GM19240 (cell line): Measurements from ENCODE around the gene B4GALNT3.

Experiments
- DNase-seq: peaks from one replicate; pipeline ENCODE4 v3.0.0; 2011; ENCODE audit warnings: low spot score; ENCODE audit not compliant: insufficient read length

B4GALNT3 gene

GRCh38 chr12:558580-558979 lies 98.8 kb downstream of the B4GALNT3 start:
- no peak for DNase-seq

- no peak for DNase-seq
Measured at GRCh38 chr12:559208-559905, 99.6 kb downstream of the B4GALNT3 start.

- no peak for DNase-seq
Measured at GRCh38 chr12:559906-560455, 100.2 kb downstream of the B4GALNT3 start.

GRCh38 chr12:560691-561390 lies 101.1 kb downstream of the B4GALNT3 start:
- DNase-seq, result no peak

- DNase-seq, result no peak
Measured at GRCh38 chr12:561391-561705, 101.6 kb downstream of the B4GALNT3 start.

GRCh38 chr12:561908-562593 lies 102.3 kb downstream of the B4GALNT3 start:
- DNase-seq, result no peak

DNA sequence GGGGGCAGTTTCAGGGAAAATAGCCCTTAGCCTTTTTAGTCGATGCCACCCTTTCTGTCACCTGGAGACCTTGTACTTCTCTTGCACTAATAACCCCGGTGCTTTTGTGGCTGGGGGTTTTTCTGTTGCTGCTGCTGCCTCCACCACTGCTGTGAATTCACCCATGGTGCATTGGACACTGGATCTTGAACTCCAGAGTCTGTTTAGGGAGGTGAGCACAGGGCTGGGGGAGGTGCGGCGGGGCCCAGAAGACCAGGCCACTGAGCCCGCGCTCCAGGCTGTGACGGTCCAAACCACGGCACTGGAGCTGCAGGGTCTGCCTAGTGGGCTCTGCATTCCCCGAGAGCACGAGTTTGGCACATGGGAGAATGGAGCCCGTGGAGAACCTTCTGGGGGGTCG lies 102.9 kb downstream of the B4GALNT3 start:
- no peak for DNase-seq

- DNase-seq, result no peak
Measured at GRCh38 chr12:563250-563781, 103.6 kb downstream of the B4GALNT3 start.

DNA sequence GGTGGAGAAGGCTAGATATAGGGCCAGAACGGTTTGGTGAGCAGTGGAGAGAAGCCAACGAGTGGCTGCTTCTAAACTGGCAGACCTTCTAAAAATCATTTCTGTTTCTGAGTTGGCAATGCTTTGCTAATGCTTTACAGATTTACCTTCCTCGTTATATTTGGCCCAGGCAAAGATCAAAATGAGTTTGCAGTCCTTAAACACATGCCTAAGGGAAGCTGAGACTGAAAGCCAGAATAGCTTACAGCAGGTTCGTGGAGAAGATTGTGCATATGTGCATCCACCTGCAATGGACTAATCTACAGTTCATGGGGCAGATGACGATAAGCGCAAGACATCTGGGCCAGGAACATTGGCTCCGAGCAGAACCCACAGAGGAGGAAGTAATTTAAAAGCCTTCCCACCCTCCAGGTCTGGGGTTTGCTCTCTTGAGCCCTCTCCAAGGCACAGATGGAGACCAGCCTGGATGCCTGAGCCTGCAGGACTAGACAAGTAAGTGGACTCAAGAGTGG lies 104.1 kb downstream of the B4GALNT3 start:
- no peak for DNase-seq

DNA sequence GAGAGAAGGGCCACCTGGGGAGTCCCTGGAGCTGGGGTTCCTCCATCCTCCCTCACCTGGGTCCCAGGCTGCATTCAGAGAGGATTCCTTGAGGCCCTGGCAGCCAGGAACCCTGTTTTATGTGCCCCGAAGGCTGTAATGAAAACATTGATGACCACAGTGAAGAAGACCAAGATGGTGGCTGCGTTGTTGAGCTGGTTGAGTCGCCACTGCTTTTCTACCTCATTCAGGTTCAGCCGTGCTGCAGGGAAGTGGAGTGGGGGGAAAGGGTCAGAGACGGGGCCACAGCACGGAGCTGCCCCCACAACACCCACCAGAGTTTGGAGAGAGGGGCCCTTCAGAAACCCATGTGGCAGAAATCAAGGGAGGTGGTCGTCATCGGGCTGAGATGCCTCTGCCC lies 105.4 kb downstream of the B4GALNT3 start:
- no peak for DNase-seq

- no peak for DNase-seq
Measured at GRCh38 chr12:565589-566105, 105.9 kb downstream of the B4GALNT3 start.

DNA sequence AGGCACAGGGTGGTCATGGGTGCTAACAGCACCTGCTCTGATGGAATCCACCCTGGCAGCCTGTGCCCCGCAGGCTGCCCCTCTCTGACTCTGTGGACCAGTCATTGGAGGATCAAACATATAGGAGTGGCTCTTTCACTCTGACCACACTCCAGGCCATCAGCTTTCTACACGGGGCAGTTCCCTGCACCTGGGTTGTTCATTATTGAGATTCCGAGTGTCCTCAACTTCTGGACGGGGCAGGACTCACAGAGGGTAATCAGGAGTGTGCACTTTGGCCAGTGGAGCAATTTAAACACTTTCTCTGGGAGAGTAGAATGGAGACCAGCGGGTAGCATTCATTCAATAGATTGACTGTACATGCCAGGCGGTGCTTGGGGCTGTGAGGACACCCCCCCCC lies 108.7 kb downstream of the B4GALNT3 start:
- DNase-seq, result no peak

GRCh38 chr12:569091-569676 lies 109.4 kb downstream of the B4GALNT3 start:
- no peak for DNase-seq

GRCh38 chr12:569803-570434 lies 110.2 kb downstream of the B4GALNT3 start:
- DNase-seq, result peak; percentile 96

DNA sequence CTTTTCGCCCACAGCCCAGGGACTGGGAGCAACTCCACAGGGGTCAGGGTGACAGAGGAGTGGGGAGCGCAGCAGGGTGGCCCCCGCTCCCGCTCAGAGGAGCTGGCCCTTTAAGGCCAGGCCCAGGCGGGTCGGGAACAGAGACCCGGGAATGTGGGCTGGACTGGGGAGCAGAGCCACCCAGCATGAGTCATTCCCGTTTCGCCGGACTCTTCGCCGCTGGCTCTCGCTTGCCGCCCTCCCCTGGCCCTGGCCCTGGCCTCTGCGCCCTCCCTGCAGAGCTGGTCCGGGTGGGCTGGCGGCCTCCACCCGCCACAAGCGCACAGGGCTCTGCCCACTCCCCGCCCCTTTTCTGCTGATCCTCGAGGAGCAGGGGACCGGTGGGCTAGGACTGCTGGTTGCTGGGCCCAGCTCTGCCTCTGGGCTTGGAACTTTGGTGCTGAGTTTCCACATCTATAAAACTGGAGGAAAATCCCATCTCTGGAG lies 110.7 kb downstream of the B4GALNT3 start:
- DNase-seq, result no peak

DNA sequence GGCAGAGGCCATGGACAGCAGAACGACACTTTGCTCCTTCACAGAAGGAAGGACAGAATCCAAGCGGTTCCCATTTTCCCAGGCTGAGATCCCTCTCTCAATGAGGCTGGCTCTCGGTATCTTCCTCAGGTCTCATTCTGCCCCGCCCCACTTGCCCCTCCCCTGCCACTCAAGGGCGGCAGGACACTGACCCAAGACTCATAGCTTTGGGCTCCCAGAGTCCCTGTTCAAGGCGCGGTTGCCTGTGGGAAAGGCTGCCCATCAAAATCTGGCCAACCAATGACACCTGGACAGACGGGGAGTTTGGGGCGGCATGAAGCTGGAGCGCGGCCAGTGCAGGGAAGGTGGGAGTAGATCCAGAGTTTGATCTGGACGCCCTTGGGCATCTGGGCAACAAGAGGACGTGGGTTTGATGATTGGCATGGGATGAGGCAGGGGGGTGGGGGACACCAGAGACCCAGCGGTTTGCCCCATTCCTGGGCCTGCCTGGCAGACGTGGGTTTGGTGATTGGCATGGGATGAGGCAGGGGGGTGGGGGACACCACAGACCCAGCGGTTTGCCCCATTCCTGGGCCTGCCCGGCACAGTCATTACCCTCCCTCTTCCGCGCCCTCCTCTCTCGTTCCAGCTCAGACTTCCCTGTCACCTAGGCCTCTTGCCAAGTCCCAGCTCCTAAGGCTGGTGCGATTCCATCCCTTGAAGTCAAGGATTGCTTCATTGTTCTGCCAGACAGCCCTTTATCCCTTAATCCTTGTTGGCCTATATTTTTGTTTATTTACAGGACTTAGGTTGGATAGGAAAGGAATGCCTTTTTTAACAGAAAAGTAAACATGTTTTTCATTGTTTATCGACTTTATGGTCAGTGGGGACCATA lies 111.4 kb downstream of the B4GALNT3 start:
- DNase-seq, result no peak

DNA sequence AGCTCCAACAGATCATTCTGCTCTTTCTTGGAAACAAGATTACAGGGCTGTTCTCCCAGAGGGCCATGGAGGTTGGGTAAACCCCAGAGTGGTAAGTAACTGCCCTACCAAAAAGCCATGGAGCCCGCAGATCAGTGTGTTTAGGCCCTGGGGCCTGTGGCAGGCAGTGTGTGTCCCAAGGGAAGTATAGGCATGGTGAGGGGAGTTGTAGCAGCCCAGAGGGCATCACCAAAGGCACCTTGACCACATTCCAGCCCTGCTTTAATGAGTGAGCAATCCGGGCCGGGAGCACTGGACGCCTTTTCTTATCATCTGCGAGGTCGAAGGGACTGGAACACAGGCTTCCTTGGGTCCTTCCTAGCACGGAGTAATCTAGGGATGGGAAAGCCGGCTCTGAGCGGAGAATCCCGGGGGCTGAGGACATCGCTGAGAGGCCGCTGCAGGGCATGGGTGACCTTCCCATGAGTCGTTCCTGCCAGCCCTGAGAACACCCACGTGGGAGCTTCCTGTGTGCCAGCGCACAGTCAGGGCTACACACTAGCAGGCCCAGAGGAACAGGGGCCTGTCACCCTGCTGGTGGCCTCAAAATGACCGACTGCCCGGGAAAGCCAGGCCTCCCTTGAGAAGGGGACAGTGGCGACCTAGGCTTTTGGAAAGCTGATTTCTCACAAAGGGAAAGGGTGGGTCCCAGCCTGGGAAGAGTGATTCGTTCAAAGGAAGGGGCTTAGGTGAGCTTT lies 112.2 kb downstream of the B4GALNT3 start:
- no peak for DNase-seq

DNA sequence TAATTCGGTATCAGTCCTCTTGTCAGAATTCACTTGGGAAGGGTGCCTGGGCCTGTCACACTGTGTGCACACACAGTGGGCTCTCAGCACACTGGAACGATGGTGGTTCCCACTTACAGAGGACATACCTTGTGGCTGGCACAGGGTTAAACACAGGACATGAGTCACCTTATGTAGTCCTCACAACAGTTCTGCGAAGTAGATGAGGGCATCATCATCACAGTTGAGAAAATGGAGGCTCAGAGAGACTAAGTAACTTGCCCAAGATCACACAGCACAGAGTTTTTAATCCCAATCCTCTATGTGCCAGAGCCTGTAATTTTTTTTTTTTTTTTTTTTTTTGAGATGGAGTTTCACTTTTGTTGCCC lies 112.8 kb downstream of the B4GALNT3 start:
- DNase-seq, result no peak

- DNase-seq, result no peak
Measured at GRCh38 chr12:573232-573631, 113.5 kb downstream of the B4GALNT3 start.
